Left kidney (tissue), 2 donors: ENCODE results near the gene SH3RF2. TPM values are rescaled to one million over a fixed set of nuclear protein-coding genes. Genes with fewer than 3 reads are reported as not detected.
"Not testable (repeated sequence)": the region's sequence is repeated elsewhere in the genome, so short reads cannot be mapped to it uniquely, and the experiment has no call there.

Experiments
- DNase-seq: peaks from one replicate; pipeline ENCODE4 v3.0.0-alpha.2; 2013
- polyA plus RNA-seq: library from polyadenylated mRNA; unstranded; fragments of 120-200 nt; gene quantifications from one replicate; pipeline ENCODE4 v1.2.1, GENCODE V29; 2013; ENCODE audit not compliant: insufficient read length

Gene SH3RF2
- polyA plus RNA-seq, 1 donor: 5.4 TPM

- DNase-seq: no peak
Observed at GRCh38 chr5:145980259-145980658, 43.9 kb downstream of the SH3RF2 start.

GRCh38 chr5:145980718-145981117, 44.3 kb downstream of the SH3RF2 start:
- DNase-seq: no peak

GRCh38 chr5:145981589-145982571, 45.5 kb downstream of the SH3RF2 start:
- no peak for DNase-seq

GRCh38 chr5:145982572-145983318, 46.4 kb downstream of the SH3RF2 start:
- no peak for DNase-seq

GRCh38 chr5:145983446-145983845, 47.1 kb downstream of the SH3RF2 start:
- no peak for DNase-seq

- no peak for DNase-seq
Observed at GRCh38 chr5:145984072-145984471, 47.7 kb downstream of the SH3RF2 start.

GRCh38 chr5:145987856-145988255, 51.5 kb downstream of the SH3RF2 start:
- no peak for DNase-seq

- no peak for DNase-seq
Observed at GRCh38 chr5:145988993-145989392, 52.6 kb downstream of the SH3RF2 start.

- no peak for DNase-seq
Observed at GRCh38 chr5:145989428-145989827, 53.0 kb downstream of the SH3RF2 start.

- DNase-seq: no peak
Observed at GRCh38 chr5:145990170-145990569, 53.8 kb downstream of the SH3RF2 start.

GRCh38 chr5:145991044-145991575, 54.7 kb downstream of the SH3RF2 start:
- DNase-seq: no peak

- not testable (repeated sequence) for DNase-seq
Observed at GRCh38 chr5:145993538-145993937, 57.2 kb downstream of the SH3RF2 start.

GRCh38 chr5:145996135-145996534, 59.8 kb downstream of the SH3RF2 start:
- no peak for DNase-seq

- no peak for DNase-seq
Observed at GRCh38 chr5:145999208-145999607, 62.8 kb downstream of the SH3RF2 start.

GRCh38 chr5:146000072-146000471, 63.7 kb downstream of the SH3RF2 start:
- no peak for DNase-seq

GRCh38 chr5:146001544-146002190, 65.3 kb downstream of the SH3RF2 start:
- no peak for DNase-seq

GRCh38 chr5:146002491-146002890, 66.1 kb downstream of the SH3RF2 start:
- DNase-seq: no peak

GRCh38 chr5:146003852-146004251, 67.5 kb downstream of the SH3RF2 start:
- no peak for DNase-seq

GRCh38 chr5:146005264-146005663, 68.9 kb downstream of the SH3RF2 start:
- no peak for DNase-seq

- DNase-seq: no peak
Observed at GRCh38 chr5:146005723-146006122, 69.3 kb downstream of the SH3RF2 start.

- DNase-seq: no peak
Observed at GRCh38 chr5:146006470-146007190, 70.3 kb downstream of the SH3RF2 start.

GRCh38 chr5:146007270-146007669, 70.9 kb downstream of the SH3RF2 start:
- no peak for DNase-seq
